ENCODE results near the gene ADD1.

GRCh38 chr4:2812612-2813354, 30.9 kb upstream of the ADD1 start:
- TF ChIP-seq POLR2A (IDR thresholded peaks at IDR 0.05) (no peak), CTCF (IDR thresholded peaks at IDR 0.05) (no peak)
